NT2/D1 (cell line): ENCODE measurements around the gene SRP9.

ENCODE experiments used
- SUZ12 ChIP-seq: IDR thresholded peaks from 2 replicates; pipeline ENCODE4 v1.6.1; 2011; ENCODE audit not compliant: insufficient read length, insufficient read depth; ENCODE audit errors: extremely low read depth
- YY1 ChIP-seq: IDR thresholded peaks from 2 replicates; pipeline ENCODE4 v1.6.1; 2011; ENCODE audit not compliant: insufficient read length, insufficient read depth
- ZNF274 ChIP-seq: IDR thresholded peaks from 2 replicates; pipeline ENCODE4 v1.6.1; 2011; ENCODE audit warnings: mild to moderate bottlenecking, low read depth, low read length

GRCh38 chr1:225769687-225770086 is 7.9 kb upstream of the SRP9 start:
- TF ChIP-seq YY1 (no peak), SUZ12 (no peak), ZNF274 (no peak)
